GM20431 (cell line): ENCODE data around the gene TBL1X.
"Not testable (repeated sequence)": the region's sequence is repeated elsewhere in the genome, so short reads cannot be mapped to it uniquely, and the experiment has no call there.

Experiments
- in situ Hi-C: fragments of 300-500 bp; cut with MseI, MboI; formaldehyde crosslinking; loops from one replicate; pipeline ENCODE4 v1.15.0; 2020; ENCODE audit warnings: low sequenced_read_pairs; ENCODE audit not compliant: unreplicated experiment

Gene TBL1X

GRCh38 chrX:9458516-9459078 lies 6.3 kb upstream of the TBL1X start:
- in situ Hi-C loops, result no loop called here

GRCh38 chrX:9459186-9459748 lies 5.6 kb upstream of the TBL1X start:
- in situ Hi-C loops, result no loop called here

- in situ Hi-C loops, result no loop called here
These were observed 3.8 kb upstream of the TBL1X start for GRCh38 chrX:9461087-9461486.

- in situ Hi-C loops, result no loop called here
These were observed 2.4 kb upstream of the TBL1X start for GRCh38 chrX:9462456-9462855.

- in situ Hi-C loops, result no loop called here
These were observed 694 bp downstream of the TBL1X start for GRCh38 chrX:9465380-9466123.

- in situ Hi-C loops, result no loop called here
These were observed 1.3 kb downstream of the TBL1X start for GRCh38 chrX:9466124-9466495.

- in situ Hi-C loops, result no loop called here
These were observed 1.9 kb downstream of the TBL1X start for GRCh38 chrX:9466736-9467135.

GRCh38 chrX:9467146-9467545 lies 2.3 kb downstream of the TBL1X start:
- in situ Hi-C loops, result no loop called here

- in situ Hi-C loops, result no loop called here
These were observed 2.9 kb downstream of the TBL1X start for GRCh38 chrX:9467751-9468150.

- in situ Hi-C loops, result no loop called here
These were observed 6.7 kb downstream of the TBL1X start for GRCh38 chrX:9471571-9471985.

GRCh38 chrX:9473708-9474107 lies 8.8 kb downstream of the TBL1X start:
- in situ Hi-C loops, result no loop called here

GRCh38 chrX:9475417-9475816 lies 10.6 kb downstream of the TBL1X start:
- in situ Hi-C loops, result not testable (repeated sequence)

GRCh38 chrX:9475984-9476383 lies 11.1 kb downstream of the TBL1X start:
- in situ Hi-C loops, result no loop called here

GRCh38 chrX:9476810-9477575 lies 12.1 kb downstream of the TBL1X start:
- in situ Hi-C loops, result no loop called here

- in situ Hi-C loops, result no loop called here
These were observed 17.6 kb downstream of the TBL1X start for GRCh38 chrX:9482408-9482807.

GRCh38 chrX:9482837-9483236 lies 18.0 kb downstream of the TBL1X start:
- in situ Hi-C loops, result no loop called here

GRCh38 chrX:9483376-9483775 lies 18.5 kb downstream of the TBL1X start:
- in situ Hi-C loops, result no loop called here

GRCh38 chrX:9486786-9487387 lies 22.0 kb downstream of the TBL1X start:
- in situ Hi-C loops, result no loop called here

- in situ Hi-C loops, result no loop called here
These were observed 23.7 kb downstream of the TBL1X start for GRCh38 chrX:9488586-9488985.

GRCh38 chrX:9489234-9489633 lies 24.4 kb downstream of the TBL1X start:
- in situ Hi-C loops, result no loop called here

- in situ Hi-C loops, result no loop called here
These were observed 28.0 kb downstream of the TBL1X start for GRCh38 chrX:9492901-9493300.
